GM12892 (cell line): Measurements from ENCODE around the gene ARID5A.

Source experiments
- POLR2A ChIP-seq: IDR thresholded peaks from 2 replicates; pipeline ENCODE4 v1.6.1; 2011; ENCODE audit warnings: low read depth, low read length, control low read depth
- POLR2AphosphoS5 ChIP-seq: IDR thresholded peaks from 2 replicates; pipeline ENCODE4 v1.6.1; 2011; ENCODE audit warnings: low read depth, low read length, control low read depth

DNA sequence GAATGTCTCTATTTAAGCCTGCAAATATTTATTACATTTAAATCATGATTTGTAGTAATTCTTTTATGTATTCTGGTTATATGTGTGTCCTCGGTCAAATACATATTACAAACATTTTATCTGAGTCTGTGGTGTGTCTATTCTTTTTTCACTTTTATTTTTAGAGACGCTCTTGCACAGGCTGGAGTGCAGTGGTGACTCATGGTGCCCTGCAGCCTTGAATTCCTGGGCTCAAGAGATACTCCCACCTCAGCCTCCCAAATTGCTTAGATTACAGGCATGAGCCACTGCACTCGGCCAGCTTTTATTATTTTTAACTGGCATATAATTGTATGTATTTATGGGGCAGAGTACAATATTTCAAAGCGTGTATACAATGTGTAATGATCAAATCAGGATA, 47.5 kb downstream of the ARID5A start:
- TF ChIP-seq POLR2A (no peak), POLR2AphosphoS5 (no peak)
